GM18508 (cell line): Measurements from ENCODE around the gene SSTR4.

Experiments
- ATAC-seq: cut with Tn5 transposase; IDR thresholded peaks from one replicate; pipeline ENCODE4 v1.9.1; 2021; ENCODE audit warnings: moderate number of reproducible peaks; ENCODE audit not compliant: insufficient read depth, unreplicated experiment

The SSTR4 gene

GRCh38 chr20:23084845-23085365 is 49.8 kb downstream of the SSTR4 start:
- ATAC-seq, result no peak

GRCh38 chr20:23085436-23086055 is 50.4 kb downstream of the SSTR4 start:
- no peak for ATAC-seq

- ATAC-seq, result no peak
Measured at GRCh38 chr20:23086056-23086566, 51.0 kb downstream of the SSTR4 start, which contains the start of gene CD93. Gene CD93 (minus strand): TSS chr20:23086324. CDS start chr20:23086192, 132 bp downstream.

- no peak for ATAC-seq
Measured at GRCh38 chr20:23086931-23087411, 51.9 kb downstream of the SSTR4 start.

GRCh38 chr20:23087587-23088251 is 52.6 kb downstream of the SSTR4 start:
- no peak for ATAC-seq
